ENCODE results near the gene TRHDE.

Gene TRHDE

DNA sequence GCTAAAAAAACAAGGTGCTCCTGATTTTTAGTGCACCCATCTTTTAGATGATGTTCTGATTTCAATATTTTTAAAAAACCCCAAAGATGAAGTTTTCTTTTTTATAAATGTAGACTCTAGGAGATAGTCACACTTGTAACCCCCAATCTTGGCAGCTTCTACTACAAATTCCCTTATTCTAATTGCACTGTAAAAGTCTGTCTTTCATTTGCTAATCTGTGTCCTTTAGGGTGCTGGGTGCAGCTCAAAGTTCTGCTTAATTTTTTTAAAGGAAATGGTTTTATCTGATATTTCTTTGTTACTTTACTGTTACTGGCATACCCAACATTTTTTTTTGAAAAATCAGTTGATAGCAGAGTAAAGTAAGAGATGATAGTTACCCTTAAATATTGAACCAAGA is 172.0 kb downstream of the TRHDE start:
- no peak for DNase-seq
- Histone ChIP-seq H3K4me3 (ENCODE audit: low read depth, low read length) (no peak overlapping the region), H3K27ac (no peak overlapping the region), H3K9me3 (ENCODE audit: severe bottlenecking) (no peaks in the 10 kb centered on the region), H3K27me3 (ENCODE audit: insufficient read depth, low read depth, severe bottlenecking) (no peaks in the 10 kb centered on the region), H3K36me3 (no peaks in the 10 kb centered on the region)
- TF ChIP-seq, protein P1, sequence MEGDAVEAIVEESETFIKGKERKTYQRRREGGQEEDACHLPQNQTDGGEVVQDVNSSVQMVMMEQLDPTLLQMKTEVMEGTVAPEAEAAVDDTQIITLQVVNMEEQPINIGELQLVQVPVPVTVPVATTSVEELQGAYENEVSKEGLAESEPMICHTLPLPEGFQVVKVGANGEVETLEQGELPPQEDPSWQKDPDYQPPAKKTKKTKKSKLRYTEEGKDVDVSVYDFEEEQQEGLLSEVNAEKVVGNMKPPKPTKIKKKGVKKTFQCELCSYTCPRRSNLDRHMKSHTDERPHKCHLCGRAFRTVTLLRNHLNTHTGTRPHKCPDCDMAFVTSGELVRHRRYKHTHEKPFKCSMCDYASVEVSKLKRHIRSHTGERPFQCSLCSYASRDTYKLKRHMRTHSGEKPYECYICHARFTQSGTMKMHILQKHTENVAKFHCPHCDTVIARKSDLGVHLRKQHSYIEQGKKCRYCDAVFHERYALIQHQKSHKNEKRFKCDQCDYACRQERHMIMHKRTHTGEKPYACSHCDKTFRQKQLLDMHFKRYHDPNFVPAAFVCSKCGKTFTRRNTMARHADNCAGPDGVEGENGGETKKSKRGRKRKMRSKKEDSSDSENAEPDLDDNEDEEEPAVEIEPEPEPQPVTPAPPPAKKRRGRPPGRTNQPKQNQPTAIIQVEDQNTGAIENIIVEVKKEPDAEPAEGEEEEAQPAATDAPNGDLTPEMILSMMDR (IDR thresholded peaks at IDR 0.05; ENCODE audit: low read depth, low read length): no peak

DNA sequence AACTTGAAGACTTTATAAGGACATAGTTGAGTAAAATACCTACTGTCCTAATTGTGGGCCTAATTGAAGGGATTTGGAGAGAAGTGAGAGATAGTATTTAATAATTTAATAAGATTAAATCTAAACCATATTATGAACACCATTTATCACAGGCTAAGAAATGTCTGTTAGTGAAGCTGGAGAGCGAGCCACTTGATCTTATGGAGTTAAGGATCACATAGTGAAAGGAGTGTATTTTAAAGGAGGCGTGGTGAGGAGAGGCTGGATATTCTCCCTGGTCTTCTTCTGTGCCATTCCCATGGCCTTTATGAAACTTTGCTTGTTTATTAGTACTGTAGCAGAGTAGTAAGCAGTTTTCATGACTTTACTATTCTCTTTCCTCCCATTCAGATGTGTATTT is 172.4 kb downstream of the TRHDE start:
- no peak overlapping the region for H3K27ac ChIP-seq
- TF ChIP-seq, protein P1 (IDR thresholded peaks at IDR 0.05; ENCODE audit: low read depth, low read length): no peak
- H3K27me3 ChIP-seq (ENCODE audit: insufficient read depth, low read depth, severe bottlenecking): no peaks in the 10 kb centered on the region
- no peak for DNase-seq
- no peaks in the 10 kb centered on the region for H3K9me3 ChIP-seq (ENCODE audit: severe bottlenecking)
- no peak overlapping the region for H3K4me3 ChIP-seq (ENCODE audit: low read depth, low read length)
- H3K36me3 ChIP-seq: no peaks in the 10 kb centered on the region

DNA sequence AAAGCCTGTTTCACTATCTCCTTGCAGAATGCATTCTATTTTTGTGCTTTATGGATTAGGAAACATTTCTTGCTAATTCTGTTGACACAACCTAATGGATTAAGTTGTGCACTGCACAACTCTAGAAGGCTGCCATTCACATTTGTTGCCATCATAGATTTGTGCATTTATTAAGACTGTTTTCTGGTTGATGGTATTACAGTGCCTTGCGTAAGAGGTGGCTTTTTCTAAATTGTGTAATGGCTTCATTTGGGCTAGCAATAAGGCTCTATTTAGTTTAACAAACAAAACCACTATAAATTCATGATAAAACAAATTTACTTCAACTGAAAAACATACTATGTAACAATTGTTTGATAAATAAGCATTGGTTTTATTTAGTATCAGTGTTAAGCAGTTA is 175.9 kb downstream of the TRHDE start:
- Histone ChIP-seq H3K27me3 (ENCODE audit: insufficient read depth, low read depth, severe bottlenecking) (no peaks in the 10 kb centered on the region), H3K27ac (no peak overlapping the region), H3K36me3 (no peaks in the 10 kb centered on the region), H3K4me3 (ENCODE audit: low read depth, low read length) (no peak overlapping the region), H3K9me3 (ENCODE audit: severe bottlenecking) (no peaks in the 10 kb centered on the region)
- TF ChIP-seq, protein P1 (IDR thresholded peaks at IDR 0.05; ENCODE audit: low read depth, low read length): no peak
- no peak for DNase-seq

DNA sequence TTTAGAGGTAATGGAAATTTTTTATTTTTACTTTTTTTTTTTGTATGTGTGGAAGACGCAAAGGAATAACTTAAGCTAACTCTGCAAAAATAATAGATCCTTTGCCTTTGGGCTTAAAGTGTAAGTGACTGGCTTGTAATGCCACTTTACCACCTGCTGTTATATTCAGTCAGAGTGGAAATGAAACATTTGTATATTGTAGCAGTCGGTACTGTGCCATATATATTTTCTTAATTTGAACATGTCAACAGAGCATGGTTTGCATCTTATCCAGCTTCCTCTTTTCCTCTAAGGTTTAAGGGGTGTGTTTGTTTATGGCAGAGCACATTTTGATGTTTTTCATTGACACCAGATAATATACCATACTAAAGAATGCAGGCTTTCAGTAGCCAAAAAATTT is 176.6 kb downstream of the TRHDE start:
- Histone ChIP-seq H3K27ac (no peak overlapping the region), H3K9me3 (ENCODE audit: severe bottlenecking) (no peaks in the 10 kb centered on the region), H3K27me3 (ENCODE audit: insufficient read depth, low read depth, severe bottlenecking) (no peaks in the 10 kb centered on the region), H3K4me3 (ENCODE audit: low read depth, low read length) (no peak overlapping the region), H3K36me3 (no peaks in the 10 kb centered on the region)
- no peak for DNase-seq
- TF ChIP-seq, protein P1 (IDR thresholded peaks at IDR 0.05; ENCODE audit: low read depth, low read length): no peak

DNA sequence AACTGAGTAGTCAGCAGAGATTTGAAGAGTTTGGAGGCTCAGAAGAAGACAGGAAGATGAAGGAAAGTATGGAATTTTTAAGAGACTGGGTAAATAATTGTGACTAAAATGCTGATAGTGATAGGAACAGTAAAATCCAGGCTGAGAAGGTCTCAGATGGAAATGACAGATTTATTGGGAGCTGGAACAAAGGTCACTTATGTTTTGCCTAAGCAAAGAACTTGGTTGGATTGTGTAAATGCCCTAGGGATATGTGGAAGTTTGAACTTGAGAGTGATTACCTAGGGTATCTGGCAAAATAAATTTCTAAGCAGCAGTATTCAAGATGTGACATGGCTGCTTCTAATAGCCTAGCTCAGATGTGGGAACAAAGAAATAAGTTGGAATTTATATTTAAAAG is 180.9 kb downstream of the TRHDE start:
- H3K9me3 ChIP-seq (ENCODE audit: severe bottlenecking): no peaks in the 10 kb centered on the region
- no peak overlapping the region for H3K4me3 ChIP-seq (ENCODE audit: low read depth, low read length)
- TF ChIP-seq, protein P1 (IDR thresholded peaks at IDR 0.05; ENCODE audit: low read depth, low read length): no peak
- DNase-seq: no peak
- H3K27ac ChIP-seq: no peak overlapping the region
- H3K27me3 ChIP-seq (ENCODE audit: insufficient read depth, low read depth, severe bottlenecking): no peaks in the 10 kb centered on the region
- H3K36me3 ChIP-seq: no peaks in the 10 kb centered on the region

DNA sequence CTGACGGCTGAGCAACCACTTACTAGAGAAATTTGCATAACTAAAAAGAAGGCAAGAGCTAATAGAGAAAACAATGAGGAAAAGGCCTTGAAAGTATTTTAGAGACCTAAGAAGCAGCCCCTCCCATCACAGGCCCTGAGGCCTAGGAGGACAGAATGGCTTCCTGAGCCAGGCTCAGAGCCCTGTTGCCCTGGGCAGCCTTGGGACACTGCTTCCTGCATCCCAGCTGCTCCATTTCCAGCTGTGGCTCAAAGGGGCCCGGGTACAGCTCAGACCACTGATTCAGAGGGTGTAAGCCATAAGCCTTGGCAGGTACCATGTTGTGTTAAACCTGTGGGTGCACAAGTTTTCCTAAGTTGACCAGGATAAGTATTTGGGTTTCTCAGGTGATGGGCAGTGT is 181.4 kb downstream of the TRHDE start:
- H3K9me3 ChIP-seq (ENCODE audit: severe bottlenecking): no peaks in the 10 kb centered on the region
- TF ChIP-seq, protein P1 (IDR thresholded peaks at IDR 0.05; ENCODE audit: low read depth, low read length): no peak
- DNase-seq: no peak
- no peaks in the 10 kb centered on the region for H3K36me3 ChIP-seq
- H3K4me3 ChIP-seq (ENCODE audit: low read depth, low read length): no peak overlapping the region
- H3K27me3 ChIP-seq (ENCODE audit: insufficient read depth, low read depth, severe bottlenecking): no peaks in the 10 kb centered on the region
- no peak overlapping the region for H3K27ac ChIP-seq

Measured in WERI-Rb-1 (cell line).